GM12878 (cell line): ENCODE data around the gene PAPPA. TPM values are rescaled to one million over a fixed set of nuclear protein-coding genes. Genes with fewer than 3 reads are reported as not detected.

ENCODE experiments used
- ATAC-seq: fragments of 200-7000 bp; cut with Tn5 transposase; 3 replicates; pipeline ENCODE4 v1.9.1; 2020; ENCODE audit warnings: mild to moderate bottlenecking, moderate library complexity
- BruUV-seq: library from RNA; stranded (reverse); fragments of 400-500 nt; replicated peaks from 2 replicates; lab custom pipeline; 2021; lab: Mats Ljungman, UMichigan
- CTCF ChIA-PET: fragments of 300-600 bp; sonication (Branson Sonifier 250); formaldehyde crosslinking; extraction: SDS; loops from one replicate; lab custom pipeline; 2021; ENCODE audit warnings: inconsistent platforms; lab: Yijun Ruan, JAX
- POLR2A ChIA-PET: fragments of 350-600 bp; formaldehyde crosslinking; extraction: SDS; loops from one replicate; lab custom pipeline; 2021; ENCODE audit warnings: inconsistent platforms; lab: Charles Lee
- RAD21 ChIA-PET: fragments of 300-600 bp; sonication (Branson Sonifier 250); formaldehyde crosslinking; loops from one replicate; lab custom pipeline; 2023; ENCODE audit warnings: antibody characterized with exemption; ENCODE audit not compliant: unreplicated experiment; lab: Charles Lee
- SMC1A ChIA-PET: fragments of 300-600 bp; sonication (Branson Sonifier 250); formaldehyde crosslinking; loops from one replicate; lab custom pipeline; 2023; ENCODE audit not compliant: unreplicated experiment, uncharacterized antibody; lab: Charles Lee
- DNase-seq: peaks from one replicate; pipeline ENCODE4 v3.0.0-alpha.2; 2011; ENCODE audit warnings: low read depth, low spot score
- FAIRE-seq: peaks from 3 replicates; lab custom pipeline; 2011; peaks lifted over from hg19 to GRCh38; lab: Jason Lieb, UNC
- H2AFZ ChIP-seq: 2 replicates; pipeline ENCODE4 v1.6.0; 2011; ENCODE audit warnings: low read depth, low read length, control low read depth; ENCODE audit not compliant: control insufficient read depth
- H3K27ac ChIP-seq: 2 replicates; pipeline ENCODE4 v1.5.1; 2011; ENCODE audit warnings: control low read depth; ENCODE audit not compliant: control insufficient read depth, insufficient read depth
- H3K27me3 ChIP-seq, 2 experiments: replicated peaks in 1 of 2; 2 replicates each; pipeline versions ENCODE4 v1.6.0 to v1.6.1; 2011; ENCODE audit warnings: low read length in 1 of 2; ENCODE audit not compliant: control insufficient read depth in 2 of 2, insufficient read depth in 2 of 2
- H3K36me3 ChIP-seq, 2 experiments: 2 replicates each; pipeline ENCODE4 v1.5.1; 2011; ENCODE audit warnings: low read length in 1 of 2; ENCODE audit not compliant: control insufficient read depth in 2 of 2, insufficient read depth in 2 of 2
- H3K4me1 ChIP-seq: 2 replicates; pipeline ENCODE4 v1.6.1; 2011; ENCODE audit warnings: mild to moderate bottlenecking, low read length, moderate library complexity, mixed read lengths; ENCODE audit not compliant: control insufficient read depth, insufficient read depth
- H3K4me2 ChIP-seq: 2 replicates; pipeline ENCODE4 v1.6.0; 2011; ENCODE audit warnings: control low read depth; ENCODE audit not compliant: control insufficient read depth, insufficient read depth
- H3K4me3 ChIP-seq: fragments of 200-600 bp; sonication (generic); 2 replicates; pipeline ENCODE4 v1.5.1; 2016
- H3K79me2 ChIP-seq: 2 replicates; pipeline ENCODE4 v1.6.0; 2011; ENCODE audit warnings: low read length; ENCODE audit not compliant: control insufficient read depth, insufficient read depth
- H3K9ac ChIP-seq: 2 replicates; pipeline ENCODE4 v1.8.0; 2011; ENCODE audit warnings: low read length, control low read depth, mixed read lengths; ENCODE audit not compliant: control insufficient read depth, insufficient read depth
- H3K9me3 ChIP-seq: replicated peaks from 3 replicates; pipeline ENCODE4 v1.5.1; 2011; ENCODE audit warnings: mild to moderate bottlenecking, low read length; ENCODE audit not compliant: control insufficient read depth, insufficient read depth
- H4K20me1 ChIP-seq: 2 replicates; pipeline ENCODE4 v1.6.0; 2011; ENCODE audit not compliant: control insufficient read depth, insufficient read depth
- ASH2L ChIP-seq: fragments of 300-600, 200-600 bp; sonication (generic); IDR thresholded peaks from 2 replicates; pipeline ENCODE4 v1.6.1; 2017; ENCODE audit warnings: low read depth, mild to moderate bottlenecking, borderline replicate concordance
- CBFB ChIP-seq: IDR thresholded peaks from 2 replicates; pipeline ENCODE4 v1.6.1; 2016; ENCODE audit warnings: antibody characterized with exemption, low read depth
- CHD4 ChIP-seq: fragments of 200-600 bp; sonication (generic); IDR thresholded peaks from 2 replicates; pipeline ENCODE4 v1.6.1; 2016; ENCODE audit warnings: mild to moderate bottlenecking
- E2F4 ChIP-seq: IDR thresholded peaks from 2 replicates; pipeline ENCODE4 v1.6.1; 2012; ENCODE audit warnings: low read depth, low read length, improper control_type of control experiment
- ETV6 ChIP-seq, 2 experiments: fragments of 450-650 bp in 1 of 2; IDR thresholded peaks in 1 of 2; conservative IDR thresholded peaks in 1 of 2; 2 replicates each; pipeline ENCODE4 v1.6.1; 2014; ENCODE audit warnings: antibody characterized with exemption in 1 of 2, borderline replicate concordance in 1 of 2, low read depth in 1 of 2, mild to moderate bottlenecking in 1 of 2, moderate library complexity in 1 of 2
- JUNB ChIP-seq: IDR thresholded peaks from 2 replicates; pipeline ENCODE4 v1.6.1; 2016; ENCODE audit warnings: antibody characterized with exemption, mild to moderate bottlenecking
- NR2C2 ChIP-seq: IDR thresholded peaks from 2 replicates; pipeline ENCODE4 v1.6.1; 2011; ENCODE audit warnings: borderline replicate concordance, low read depth; ENCODE audit not compliant: control insufficient read depth, insufficient read length
- PAX5 ChIP-seq: IDR thresholded peaks from 2 replicates; pipeline ENCODE4 v1.6.1; 2011; ENCODE audit warnings: low read depth, low read length, borderline replicate concordance
- RB1 ChIP-seq: fragments of 450-650 bp; formaldehyde crosslinking; IDR thresholded peaks from 2 replicates; pipeline ENCODE4 v1.6.1; 2017; ENCODE audit warnings: mild to moderate bottlenecking, borderline replicate concordance
- RCOR1 ChIP-seq: conservative IDR thresholded peaks from 2 replicates; pipeline ENCODE4 v1.6.1; 2012; ENCODE audit warnings: low read depth, low read length, improper control_type of control experiment
- WGBS: methylation state at CpG from one replicate; pipeline ENCODE4 v1.1.6; 2016; ENCODE audit warnings: low lambda C conversion rate; ENCODE audit not compliant: insufficient replicate concordance, insufficient coverage; ENCODE audit errors: missing lambda C conversion rate; 5-methylcytosine and 5-hydroxymethylcytosine counted together
- in situ Hi-C: fragments of 300-500 bp; cut with MboI; formaldehyde crosslinking; loops from 9 replicates; pipeline ENCODE4 v1.14.3; 2018; ENCODE audit warnings: mixed read lengths
- intact Hi-C: fragments of 100-400 bp; cut with micrococcal nuclease; formaldehyde crosslinking; loops from one replicate; pipeline ENCODE4 v1.14.2; 2022; ENCODE audit not compliant: unreplicated experiment
- polyA plus RNA-seq, 11 experiments: library from polyadenylated mRNA; depleted of rRNA in 4 of 11; unstranded in 6 of 11; stranded (reverse) in 5 of 11; fragments of >200 nt; fragmentation: Nextera tagmentation in 4 of 11; fragmentation: Illumina TruSeq in 1 of 11; extraction: Ambion mirVana in 4 of 11; extraction: Trizol in 1 of 11; gene quantifications; 1 replicate in 1 of 11; 2 replicates in 10 of 11; pipeline versions ENCODE4 v1.2.1 to v1.2.3, GENCODE V29; 2011 to 2016; ENCODE audit warnings: inconsistent platforms in 2 of 11, missing spikeins in 2 of 11, low read depth in 1 of 11
- total RNA-seq, 4 experiments: library from RNA; depleted of rRNA in 3 of 4; stranded (reverse); fragments of >200 nt in 3 of 4; fragmentation: Illumina TruSeq in 1 of 4; extraction: Trizol in 1 of 4; gene quantifications; 2 replicates each; pipeline versions ENCODE4 v1.2.1 to v1.2.3, GENCODE V29; 2013 to 2021

Gene PAPPA
- total and polyA plus RNA-seq, 10 of the 15 experiments (the other 5 are each of a cell fraction or from before 2014, with no cell fraction given) = under 0.01 to 0.19 (median 0.02) TPM; not detected in 4

- BruUV-seq = no TSS peak
- no peak for TF ChIP-seq E2F4
- no peak for TF ChIP-seq NR2C2
- no peak for TF ChIP-seq PAX5
- TF ChIP-seq ASH2L = no peak
- TF ChIP-seq RCOR1 = no peak
- TF ChIP-seq RB1 = no peak
- H3K79me2 ChIP-seq = no peaks in the 10 kb centered on the region
- SMC1A ChIA-PET = no interaction called here
- no peak overlapping the region for H2AFZ ChIP-seq
- RAD21 ChIA-PET = no interaction called here
- H3K4me2 ChIP-seq = no peak overlapping the region
- H3K4me1 ChIP-seq = no peaks in the 10 kb centered on the region
- no peaks in the 10 kb centered on the region for H3K27me3 ChIP-seq
- CTCF ChIA-PET = interaction anchor here (1.4 to 1.5 kb wide), 2 partner anchors 11 to 26 kb away, joined by 3 to 4 read pairs; no protein-coding TSS in a partner anchor
- 12% methylated on average over 3 of the region's 3 CpGs for WGBS
- DNase-seq = no peak
- ATAC-seq = no peak
- intact Hi-C loops = no loop called here
- H3K4me3 ChIP-seq = no peak overlapping the region
- no peaks in the 10 kb centered on the region for H3K36me3 ChIP-seq
- H3K9me3 ChIP-seq = no peaks in the 10 kb centered on the region
- H4K20me1 ChIP-seq = no peaks in the 10 kb centered on the region
- H3K27ac ChIP-seq = no peak overlapping the region
- in situ Hi-C loops = no loop called here
- POLR2A ChIA-PET = no interaction called here
- FAIRE-seq = no peak
- H3K9ac ChIP-seq = no peak overlapping the region
Observed at GRCh38 chr9:116123171-116123570, 30.4 kb upstream of the PAPPA start.

- H3K9ac ChIP-seq = no peak overlapping the region
- ATAC-seq (no peak), DNase-seq (no peak), FAIRE-seq (no peak)
- RAD21 ChIA-PET = no interaction called here
- no peaks in the 10 kb centered on the region for H3K9me3 ChIP-seq
- in situ Hi-C loops (no loop called here), intact Hi-C loops (no loop called here)
- H3K4me1 ChIP-seq = no peaks in the 10 kb centered on the region
- BruUV-seq = no TSS peak
- H3K36me3 ChIP-seq = no peaks in the 10 kb centered on the region
- SMC1A ChIA-PET = no interaction called here
- WGBS = 5% methylated on average over 4 of the region's 4 CpGs
- no peaks in the 10 kb centered on the region for H3K79me2 ChIP-seq
- H3K27ac ChIP-seq = no peak overlapping the region
- POLR2A ChIA-PET = no interaction called here
- no peak overlapping the region for H3K4me2 ChIP-seq
- H3K27me3 ChIP-seq = no peaks in the 10 kb centered on the region
- no peak overlapping the region for H2AFZ ChIP-seq
- no peak overlapping the region for H3K4me3 ChIP-seq
- TF ChIP-seq CBFB (no peak), CHD4 (no peak), ETV6 (conservative IDR thresholded peaks at IDR 0.05 in 1 of 2, IDR thresholded peaks at IDR 0.05 in 1 of 2; ENCODE audit: borderline replicate concordance in 1 of 2, low read depth in 1 of 2) (no peak), JUNB (no peak)
- CTCF ChIA-PET = no interaction called here
- H4K20me1 ChIP-seq = no peaks in the 10 kb centered on the region
Observed at GRCh38 chr9:116124472-116125040, 29.0 kb upstream of the PAPPA start.
